ENCODE data around the gene CPLX1. TPM values are rescaled to one million over a fixed set of nuclear protein-coding genes. Genes with fewer than 3 reads are reported as not detected.

CPLX1 gene
- total RNA-seq, 1 experiment from 2014 or later, result 14.5 TPM

GRCh38 chr4:853416-853781 is 27.5 kb upstream of the CPLX1 start:
- Histone ChIP-seq H3K4me1 (ENCODE audit: control insufficient read depth in 1 of 2, insufficient read depth in 2 of 2, low read length in 2 of 2) (no peaks in the 10 kb centered on the region), H3K79me2 (ENCODE audit: insufficient read depth, low read length) (no peaks in the 10 kb centered on the region), H3K36me3 (ENCODE audit: control insufficient read depth in 1 of 2, insufficient read depth in 2 of 2, low read length in 2 of 2) (peaks cover 0 to 10% of the 10 kb centered on the region in 2 experiments; a peak in 2 of 4 replicates), H3K9ac (ENCODE audit: low read length) (no peak overlapping the region), H3K27ac (ENCODE audit: low read depth, low read length) (no peak overlapping the region), H3K4me2 (ENCODE audit: low read length) (no peak overlapping the region), H2AFZ (ENCODE audit: low read depth, low read length, poor library complexity, severe bottlenecking) (no peak overlapping the region), H3K27me3 (ENCODE audit: insufficient read depth, low read length) (no peaks in the 10 kb centered on the region), H3K4me3 (replicated peaks in 1 of 2; ENCODE audit: low read depth in 1 of 2, low read length in 2 of 2) (no peak overlapping the region), H3K9me2 (ENCODE audit: insufficient read depth) (no peaks in the 10 kb centered on the region), H4K20me1 (ENCODE audit: insufficient read depth) (no peaks in the 10 kb centered on the region), H3K9me3 (ENCODE audit: control insufficient read depth in 1 of 2, insufficient read depth in 1 of 2, low read depth in 1 of 2, low read length in 2 of 2) (no peaks in the 10 kb centered on the region)
- DNase-seq (ENCODE audit: low read depth, low spot score) (no peak), ATAC-seq (no peak)
- intact Hi-C loops (cut with micrococcal nuclease), result no loop called here
- no TSS peak for BruUV-seq (replicated peaks)
- ChIA-PET POLR2A (no interaction called here), CTCF (no interaction called here), RAD21 (ENCODE audit: low non-redundant PET in 1 of 2, low total read pairs in 2 of 2, uncharacterized antibody in 2 of 2, unreplicated experiment in 2 of 2) (no interaction called here)
- no peak for TF ChIP-seq RAD21 (IDR thresholded peaks at IDR 0.05; ENCODE audit: low read depth)
- TF ChIP-seq ZFX (IDR thresholded peaks at IDR 0.05), result no peak
- no peak for TF ChIP-seq SIN3A (IDR thresholded peaks at IDR 0.05; ENCODE audit: low read depth)
- TF ChIP-seq SP1 (IDR thresholded peaks at IDR 0.05; ENCODE audit: low read depth), result no peak
- TF ChIP-seq, protein P1, sequence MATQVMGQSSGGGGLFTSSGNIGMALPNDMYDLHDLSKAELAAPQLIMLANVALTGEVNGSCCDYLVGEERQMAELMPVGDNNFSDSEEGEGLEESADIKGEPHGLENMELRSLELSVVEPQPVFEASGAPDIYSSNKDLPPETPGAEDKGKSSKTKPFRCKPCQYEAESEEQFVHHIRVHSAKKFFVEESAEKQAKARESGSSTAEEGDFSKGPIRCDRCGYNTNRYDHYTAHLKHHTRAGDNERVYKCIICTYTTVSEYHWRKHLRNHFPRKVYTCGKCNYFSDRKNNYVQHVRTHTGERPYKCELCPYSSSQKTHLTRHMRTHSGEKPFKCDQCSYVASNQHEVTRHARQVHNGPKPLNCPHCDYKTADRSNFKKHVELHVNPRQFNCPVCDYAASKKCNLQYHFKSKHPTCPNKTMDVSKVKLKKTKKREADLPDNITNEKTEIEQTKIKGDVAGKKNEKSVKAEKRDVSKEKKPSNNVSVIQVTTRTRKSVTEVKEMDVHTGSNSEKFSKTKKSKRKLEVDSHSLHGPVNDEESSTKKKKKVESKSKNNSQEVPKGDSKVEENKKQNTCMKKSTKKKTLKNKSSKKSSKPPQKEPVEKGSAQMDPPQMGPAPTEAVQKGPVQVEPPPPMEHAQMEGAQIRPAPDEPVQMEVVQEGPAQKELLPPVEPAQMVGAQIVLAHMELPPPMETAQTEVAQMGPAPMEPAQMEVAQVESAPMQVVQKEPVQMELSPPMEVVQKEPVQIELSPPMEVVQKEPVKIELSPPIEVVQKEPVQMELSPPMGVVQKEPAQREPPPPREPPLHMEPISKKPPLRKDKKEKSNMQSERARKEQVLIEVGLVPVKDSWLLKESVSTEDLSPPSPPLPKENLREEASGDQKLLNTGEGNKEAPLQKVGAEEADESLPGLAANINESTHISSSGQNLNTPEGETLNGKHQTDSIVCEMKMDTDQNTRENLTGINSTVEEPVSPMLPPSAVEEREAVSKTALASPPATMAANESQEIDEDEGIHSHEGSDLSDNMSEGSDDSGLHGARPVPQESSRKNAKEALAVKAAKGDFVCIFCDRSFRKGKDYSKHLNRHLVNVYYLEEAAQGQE (IDR thresholded peaks at IDR 0.05; ENCODE audit: low read depth), result no peak
- no peak for TF ChIP-seq POLR2AphosphoS5 (IDR thresholded peaks at IDR 0.05; ENCODE audit: low read depth, low read length)
- no peak for TF ChIP-seq ATF3 (IDR thresholded peaks at IDR 0.05)
- TF ChIP-seq, protein P2, sequence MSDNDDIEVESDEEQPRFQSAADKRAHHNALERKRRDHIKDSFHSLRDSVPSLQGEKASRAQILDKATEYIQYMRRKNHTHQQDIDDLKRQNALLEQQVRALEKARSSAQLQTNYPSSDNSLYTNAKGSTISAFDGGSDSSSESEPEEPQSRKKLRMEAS (IDR thresholded peaks at IDR 0.05), result no peak
- no peak for TF ChIP-seq EGR1 (IDR thresholded peaks at IDR 0.05; ENCODE audit: low read depth)
- TF ChIP-seq, protein P3, sequence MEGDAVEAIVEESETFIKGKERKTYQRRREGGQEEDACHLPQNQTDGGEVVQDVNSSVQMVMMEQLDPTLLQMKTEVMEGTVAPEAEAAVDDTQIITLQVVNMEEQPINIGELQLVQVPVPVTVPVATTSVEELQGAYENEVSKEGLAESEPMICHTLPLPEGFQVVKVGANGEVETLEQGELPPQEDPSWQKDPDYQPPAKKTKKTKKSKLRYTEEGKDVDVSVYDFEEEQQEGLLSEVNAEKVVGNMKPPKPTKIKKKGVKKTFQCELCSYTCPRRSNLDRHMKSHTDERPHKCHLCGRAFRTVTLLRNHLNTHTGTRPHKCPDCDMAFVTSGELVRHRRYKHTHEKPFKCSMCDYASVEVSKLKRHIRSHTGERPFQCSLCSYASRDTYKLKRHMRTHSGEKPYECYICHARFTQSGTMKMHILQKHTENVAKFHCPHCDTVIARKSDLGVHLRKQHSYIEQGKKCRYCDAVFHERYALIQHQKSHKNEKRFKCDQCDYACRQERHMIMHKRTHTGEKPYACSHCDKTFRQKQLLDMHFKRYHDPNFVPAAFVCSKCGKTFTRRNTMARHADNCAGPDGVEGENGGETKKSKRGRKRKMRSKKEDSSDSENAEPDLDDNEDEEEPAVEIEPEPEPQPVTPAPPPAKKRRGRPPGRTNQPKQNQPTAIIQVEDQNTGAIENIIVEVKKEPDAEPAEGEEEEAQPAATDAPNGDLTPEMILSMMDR (IDR thresholded peaks at IDR 0.05 in 2 of 3, conservative IDR thresholded peaks at IDR 0.05 in 1 of 3; ENCODE audit: borderline replicate concordance in 1 of 3, insufficient read depth in 1 of 3, low read depth in 2 of 3, low read length in 2 of 3), result no peak
- TF ChIP-seq EZH2phosphoT487 (IDR thresholded peaks at IDR 0.05; ENCODE audit: borderline replicate concordance), result no peak
- TF ChIP-seq TCF7L2 (IDR thresholded peaks at IDR 0.05; ENCODE audit: borderline replicate concordance, extremely low read depth, insufficient read depth, insufficient read length), result no peak
- TF ChIP-seq ELF1 (IDR thresholded peaks at IDR 0.05; ENCODE audit: borderline replicate concordance, low read depth), result no peak
- TF ChIP-seq JUND (IDR thresholded peaks at IDR 0.05), result no peak
- no peak for TF ChIP-seq FOSL1 (IDR thresholded peaks at IDR 0.05; ENCODE audit: low read depth)
- no peak for TF ChIP-seq CEBPB (IDR thresholded peaks at IDR 0.05; ENCODE audit: low read depth)
- TF ChIP-seq SRF (IDR thresholded peaks at IDR 0.05; ENCODE audit: low read depth), result no peak
- TF ChIP-seq ZBTB33 (IDR thresholded peaks at IDR 0.05; ENCODE audit: extremely low read depth, insufficient replicate concordance, low read length), result no peak
